HCT116 (cell line): ENCODE data around the gene WDR72.

Experiments
- POLR2AphosphoS5 ChIP-seq: IDR thresholded peaks from 2 replicates; pipeline ENCODE4 v1.6.1; 2011; ENCODE audit warnings: mild to moderate bottlenecking, low read depth, low read length, moderate library complexity
- YY1 ChIP-seq: IDR thresholded peaks from 2 replicates; pipeline ENCODE4 v1.6.1; 2011; ENCODE audit warnings: low read length, low read depth, moderate library complexity, mild to moderate bottlenecking; ENCODE audit not compliant: insufficient replicate concordance; ENCODE audit errors: extremely low read depth
- ZNF274 ChIP-seq: fragments of 200-500 bp; sonication (Bioruptor generic); IDR thresholded peaks from 2 replicates; pipeline ENCODE4 v1.6.1; 2014; ENCODE audit warnings: mild to moderate bottlenecking, low read depth, low read length, inconsistent platforms
- TF ChIP-seq, protein P1 (sequence below): IDR thresholded peaks from 2 replicates; pipeline ENCODE4 v1.6.1; 2012; ENCODE audit warnings: low read depth
- TF ChIP-seq, protein P2 (sequence below), 3 experiments: fragments of 200-600 bp in 1 of 3; sonication (generic) in 1 of 3; IDR thresholded peaks in 2 of 3; conservative IDR thresholded peaks in 1 of 3; 2 replicates each; pipeline ENCODE4 v1.5.1; 2012 to 2017; ENCODE audit warnings: low read depth in 2 of 3, low read length in 2 of 3, antibody characterized with exemption in 1 of 3, borderline replicate concordance in 1 of 3, control low read depth in 1 of 3, mild to moderate bottlenecking in 1 of 3, mixed read lengths in 1 of 3, mixed run types in 1 of 3, moderate library complexity in 1 of 3; ENCODE audit not compliant: insufficient read depth in 1 of 3

DNA sequence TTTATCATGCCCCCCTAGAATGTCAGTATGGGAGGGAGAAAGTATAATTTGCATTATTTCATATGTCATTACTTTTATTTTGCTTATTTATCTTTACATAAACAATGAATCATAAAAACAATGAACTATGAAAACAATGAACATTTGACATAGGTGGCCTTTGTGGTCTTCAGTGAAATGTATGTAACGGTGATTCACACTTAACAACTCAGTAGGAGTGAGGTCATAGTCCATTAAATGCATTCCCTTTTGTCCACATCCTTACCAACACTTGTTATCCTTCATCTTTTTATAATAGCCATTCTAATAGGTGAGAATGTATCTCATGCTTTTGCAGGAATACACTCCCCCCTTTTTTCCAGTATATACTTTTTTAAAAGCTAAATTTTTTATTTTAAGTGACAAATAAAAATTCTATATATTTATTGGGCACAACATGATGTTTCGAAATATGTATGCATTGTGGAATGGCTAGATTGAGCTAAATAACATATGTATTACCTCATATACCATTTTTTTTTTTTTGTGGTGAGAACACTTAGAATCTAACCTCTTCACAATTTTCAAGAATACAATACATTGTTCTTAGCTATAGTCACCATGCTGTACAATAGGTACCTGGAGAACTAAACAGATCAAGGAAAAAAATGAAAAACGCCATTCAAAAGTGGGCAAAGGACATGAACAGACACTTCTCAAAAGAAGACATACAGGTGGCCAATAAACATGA, 189.5 kb downstream of the WDR72 start:
- no peak for TF ChIP-seq POLR2AphosphoS5
- TF ChIP-seq, protein P1, sequence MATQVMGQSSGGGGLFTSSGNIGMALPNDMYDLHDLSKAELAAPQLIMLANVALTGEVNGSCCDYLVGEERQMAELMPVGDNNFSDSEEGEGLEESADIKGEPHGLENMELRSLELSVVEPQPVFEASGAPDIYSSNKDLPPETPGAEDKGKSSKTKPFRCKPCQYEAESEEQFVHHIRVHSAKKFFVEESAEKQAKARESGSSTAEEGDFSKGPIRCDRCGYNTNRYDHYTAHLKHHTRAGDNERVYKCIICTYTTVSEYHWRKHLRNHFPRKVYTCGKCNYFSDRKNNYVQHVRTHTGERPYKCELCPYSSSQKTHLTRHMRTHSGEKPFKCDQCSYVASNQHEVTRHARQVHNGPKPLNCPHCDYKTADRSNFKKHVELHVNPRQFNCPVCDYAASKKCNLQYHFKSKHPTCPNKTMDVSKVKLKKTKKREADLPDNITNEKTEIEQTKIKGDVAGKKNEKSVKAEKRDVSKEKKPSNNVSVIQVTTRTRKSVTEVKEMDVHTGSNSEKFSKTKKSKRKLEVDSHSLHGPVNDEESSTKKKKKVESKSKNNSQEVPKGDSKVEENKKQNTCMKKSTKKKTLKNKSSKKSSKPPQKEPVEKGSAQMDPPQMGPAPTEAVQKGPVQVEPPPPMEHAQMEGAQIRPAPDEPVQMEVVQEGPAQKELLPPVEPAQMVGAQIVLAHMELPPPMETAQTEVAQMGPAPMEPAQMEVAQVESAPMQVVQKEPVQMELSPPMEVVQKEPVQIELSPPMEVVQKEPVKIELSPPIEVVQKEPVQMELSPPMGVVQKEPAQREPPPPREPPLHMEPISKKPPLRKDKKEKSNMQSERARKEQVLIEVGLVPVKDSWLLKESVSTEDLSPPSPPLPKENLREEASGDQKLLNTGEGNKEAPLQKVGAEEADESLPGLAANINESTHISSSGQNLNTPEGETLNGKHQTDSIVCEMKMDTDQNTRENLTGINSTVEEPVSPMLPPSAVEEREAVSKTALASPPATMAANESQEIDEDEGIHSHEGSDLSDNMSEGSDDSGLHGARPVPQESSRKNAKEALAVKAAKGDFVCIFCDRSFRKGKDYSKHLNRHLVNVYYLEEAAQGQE = no peak
- TF ChIP-seq ZNF274 = no peak
- TF ChIP-seq, protein P2, sequence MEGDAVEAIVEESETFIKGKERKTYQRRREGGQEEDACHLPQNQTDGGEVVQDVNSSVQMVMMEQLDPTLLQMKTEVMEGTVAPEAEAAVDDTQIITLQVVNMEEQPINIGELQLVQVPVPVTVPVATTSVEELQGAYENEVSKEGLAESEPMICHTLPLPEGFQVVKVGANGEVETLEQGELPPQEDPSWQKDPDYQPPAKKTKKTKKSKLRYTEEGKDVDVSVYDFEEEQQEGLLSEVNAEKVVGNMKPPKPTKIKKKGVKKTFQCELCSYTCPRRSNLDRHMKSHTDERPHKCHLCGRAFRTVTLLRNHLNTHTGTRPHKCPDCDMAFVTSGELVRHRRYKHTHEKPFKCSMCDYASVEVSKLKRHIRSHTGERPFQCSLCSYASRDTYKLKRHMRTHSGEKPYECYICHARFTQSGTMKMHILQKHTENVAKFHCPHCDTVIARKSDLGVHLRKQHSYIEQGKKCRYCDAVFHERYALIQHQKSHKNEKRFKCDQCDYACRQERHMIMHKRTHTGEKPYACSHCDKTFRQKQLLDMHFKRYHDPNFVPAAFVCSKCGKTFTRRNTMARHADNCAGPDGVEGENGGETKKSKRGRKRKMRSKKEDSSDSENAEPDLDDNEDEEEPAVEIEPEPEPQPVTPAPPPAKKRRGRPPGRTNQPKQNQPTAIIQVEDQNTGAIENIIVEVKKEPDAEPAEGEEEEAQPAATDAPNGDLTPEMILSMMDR (IDR thresholded peaks at IDR 0.05 in 2 of 3, conservative IDR thresholded peaks at IDR 0.05 in 1 of 3; ENCODE audit: borderline replicate concordance in 1 of 3, insufficient read depth in 1 of 3, low read depth in 2 of 3, low read length in 2 of 3) = no peak
- no peak for TF ChIP-seq YY1
